ENCODE results near the gene FIG4.

DNA sequence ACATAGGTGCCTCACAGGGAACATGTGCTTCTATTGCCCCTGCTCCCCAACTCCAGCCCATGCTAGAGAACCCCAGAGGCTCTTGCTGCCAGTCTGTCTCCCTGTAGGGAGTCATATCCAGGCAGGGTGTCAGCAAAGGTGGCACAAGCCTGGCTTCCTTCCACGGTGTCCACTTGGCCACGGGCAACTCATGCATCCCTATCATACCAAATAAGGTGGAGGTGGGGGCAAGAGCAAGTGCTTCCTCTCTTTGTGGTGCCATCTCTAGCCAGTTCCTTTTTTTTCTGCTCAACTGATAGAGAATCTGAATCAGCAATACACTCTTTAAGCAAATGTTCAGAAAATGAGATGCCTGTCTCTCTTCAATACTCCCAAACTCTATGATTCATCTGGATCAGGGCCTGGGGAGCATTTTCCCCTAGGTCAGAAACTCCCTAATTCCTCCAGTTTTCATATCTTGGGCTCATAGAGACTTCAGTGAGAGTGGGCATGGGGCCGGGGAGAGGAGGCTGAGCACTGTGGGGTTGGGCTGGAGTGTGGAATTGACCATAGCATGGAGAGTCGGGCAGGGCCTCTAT is 182.0 kb downstream of the FIG4 start:
- TF ChIP-seq EZH2 (IDR thresholded peaks at IDR 0.05; ENCODE audit: insufficient read depth, poor library complexity, severe bottlenecking) = no peak
- TF ChIP-seq EZH2phosphoT487 (IDR thresholded peaks at IDR 0.05; ENCODE audit: insufficient read depth, low read depth) = no peak
